Midbrain (tissue), 1 donor: ENCODE data around the gene RPS17.
"Not testable (repeated sequence)": the region's sequence is repeated elsewhere in the genome, so short reads cannot be mapped to it uniquely, and the experiment has no call there.

ENCODE experiments used
- DNase-seq: peaks from one replicate; lab custom pipeline; 2025; lab: John Stamatoyannopoulos, UW

RPS17 gene

DNA sequence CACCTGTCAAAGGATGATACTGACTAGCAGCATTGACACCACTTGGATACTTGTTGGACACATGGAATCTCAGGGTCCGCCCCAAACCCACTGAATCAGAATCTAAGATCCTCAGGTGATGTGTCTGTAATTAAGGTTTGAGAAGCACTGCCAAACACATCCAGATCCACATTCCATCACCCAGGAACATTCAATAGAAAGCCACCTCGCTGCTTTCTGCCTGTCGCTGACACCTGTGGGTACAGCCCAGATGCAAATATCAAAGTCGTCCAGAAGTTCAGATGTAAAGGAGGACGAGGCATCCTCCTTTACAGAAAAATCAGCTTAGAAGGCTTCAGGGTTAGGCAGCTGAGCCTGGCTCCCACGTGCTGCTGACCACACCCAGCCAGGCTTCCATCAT is 5.2 kb upstream of the RPS17 start:
- no peak for DNase-seq

DNA sequence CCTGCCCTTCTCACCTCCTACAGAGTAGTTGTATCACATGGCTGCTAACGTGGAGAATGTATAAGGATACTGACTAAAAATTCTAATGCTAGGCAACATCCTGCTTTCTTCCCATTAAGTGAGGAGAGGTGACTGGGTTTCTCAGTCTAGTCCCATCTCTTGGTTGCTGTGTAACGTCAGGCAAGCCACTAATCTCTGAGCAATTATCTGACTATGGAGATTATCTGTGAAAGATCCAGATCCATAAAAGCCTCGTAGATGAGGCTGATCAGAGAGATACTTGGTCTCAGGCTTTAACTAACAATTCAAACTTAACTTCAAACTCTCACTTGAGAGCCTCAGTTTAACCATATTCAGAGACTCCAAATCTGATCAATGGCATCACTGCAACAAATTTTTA is 4.7 kb upstream of the RPS17 start:
- no peak for DNase-seq

DNA sequence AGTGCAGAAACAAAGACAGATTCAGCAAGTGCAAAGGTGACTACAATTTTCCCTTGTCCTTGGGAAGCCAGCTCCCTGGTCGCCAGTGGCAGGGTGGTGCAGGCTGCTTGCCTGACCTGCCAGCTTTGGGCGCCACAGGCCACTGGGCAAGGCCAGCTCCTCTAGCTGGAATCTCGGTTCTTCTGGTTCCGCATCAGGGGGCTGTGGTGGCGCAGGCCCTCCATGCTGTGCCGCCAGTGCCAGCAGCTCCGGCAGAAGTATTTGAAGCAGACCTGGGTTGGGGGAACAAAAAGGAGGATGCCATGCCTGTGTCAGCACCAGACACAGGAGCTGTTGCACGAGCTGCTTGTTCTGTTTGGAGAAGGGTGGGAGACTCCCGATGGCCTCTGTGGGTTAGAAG is 4.2 kb upstream of the RPS17 start:
- DNase-seq = no peak

DNA sequence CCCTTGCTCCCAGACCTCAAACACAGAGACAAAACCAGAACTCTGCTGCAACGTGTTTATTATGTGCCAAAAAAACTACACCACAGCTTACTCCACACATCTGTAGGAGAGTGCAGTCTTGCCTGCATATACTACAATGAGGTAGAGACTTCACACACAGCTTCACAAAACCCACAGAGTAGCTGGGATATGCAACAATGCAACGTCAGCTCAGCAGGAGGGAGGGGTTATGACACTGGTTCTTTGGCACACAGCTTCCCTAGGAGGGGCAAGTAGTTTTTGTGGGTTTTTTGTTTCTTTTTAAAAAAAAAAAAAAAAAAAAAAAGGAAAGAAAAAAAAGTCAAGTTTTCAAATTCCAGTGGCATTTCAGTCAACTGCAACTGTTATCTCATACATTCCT is 2.9 kb upstream of the RPS17 start:
- no peak for DNase-seq

DNA sequence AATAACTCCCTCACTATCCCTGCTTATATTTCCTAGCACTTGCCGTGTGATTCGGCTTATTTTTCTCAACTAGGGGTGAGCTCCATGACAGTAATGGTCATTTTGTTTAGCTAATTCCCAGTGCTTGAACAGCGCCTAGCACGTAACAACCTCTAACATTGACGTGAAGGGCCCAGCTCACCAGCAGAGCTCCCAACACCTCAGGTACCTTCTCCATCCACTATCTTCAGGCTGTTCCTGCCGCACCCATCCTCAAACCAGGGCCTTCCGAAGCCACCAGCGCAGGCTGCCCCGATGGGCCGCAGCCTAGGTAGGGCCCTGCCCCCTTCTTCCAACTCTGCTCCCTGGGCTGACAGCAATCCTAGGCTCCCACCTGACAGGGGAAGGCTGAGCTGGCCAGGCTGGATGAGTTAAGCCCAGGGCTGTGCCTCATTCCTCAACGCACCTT is 751 bp upstream of the RPS17 start:
- DNase-seq = no peak

DNA sequence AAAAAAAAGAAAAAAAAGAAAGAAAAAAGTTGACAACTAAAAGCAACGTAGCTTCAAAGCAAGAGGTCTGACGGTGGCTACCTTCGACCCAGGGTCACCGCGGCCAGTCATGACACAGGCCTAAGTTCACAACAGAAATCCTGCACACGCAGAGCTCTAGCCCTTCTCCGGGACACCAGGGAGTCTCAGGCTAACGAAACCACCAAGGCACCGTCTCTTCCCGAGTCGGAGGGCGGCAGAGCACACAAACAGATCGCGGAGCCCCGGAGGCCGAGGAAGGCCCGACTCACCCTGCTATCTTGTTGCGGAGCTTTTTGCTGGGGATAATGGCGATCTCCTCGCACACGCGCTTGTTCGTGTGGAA is 584 bp downstream of the RPS17 start:
- no peak for DNase-seq

DNA sequence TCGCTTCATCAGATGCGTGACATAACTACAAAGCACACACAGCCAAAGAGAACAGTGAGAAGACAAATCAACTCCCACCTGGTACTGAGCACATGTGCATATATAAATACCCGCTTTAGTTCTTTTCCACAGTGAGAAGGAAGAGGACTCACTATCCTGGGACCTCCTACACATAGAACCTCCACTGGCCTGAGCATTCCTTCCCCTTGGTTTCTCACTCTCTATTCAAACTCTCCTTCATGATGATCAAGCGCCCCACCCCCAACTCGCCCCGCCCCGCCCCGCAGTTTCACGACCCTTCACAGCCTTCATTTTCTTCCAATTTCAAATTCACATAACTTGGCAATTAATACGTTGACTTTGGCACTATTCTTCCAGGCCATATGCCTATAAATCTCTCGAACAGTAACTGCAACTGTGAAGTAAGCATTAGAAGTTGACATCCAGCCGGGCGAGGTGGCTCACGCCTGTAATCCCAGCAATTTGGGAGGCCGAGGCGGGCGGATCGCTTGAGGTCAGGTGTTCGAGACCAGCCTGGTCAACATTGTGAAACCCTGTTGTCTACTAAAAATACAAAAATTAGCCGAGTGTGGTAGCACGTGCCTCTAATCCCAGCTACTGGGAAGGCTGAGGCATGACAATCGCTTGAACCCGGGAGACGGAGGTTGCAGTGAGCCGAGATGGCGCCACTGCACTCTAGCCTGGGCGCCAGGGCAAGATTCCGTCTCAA is 1.1 kb downstream of the RPS17 start:
- no peak for DNase-seq

DNA sequence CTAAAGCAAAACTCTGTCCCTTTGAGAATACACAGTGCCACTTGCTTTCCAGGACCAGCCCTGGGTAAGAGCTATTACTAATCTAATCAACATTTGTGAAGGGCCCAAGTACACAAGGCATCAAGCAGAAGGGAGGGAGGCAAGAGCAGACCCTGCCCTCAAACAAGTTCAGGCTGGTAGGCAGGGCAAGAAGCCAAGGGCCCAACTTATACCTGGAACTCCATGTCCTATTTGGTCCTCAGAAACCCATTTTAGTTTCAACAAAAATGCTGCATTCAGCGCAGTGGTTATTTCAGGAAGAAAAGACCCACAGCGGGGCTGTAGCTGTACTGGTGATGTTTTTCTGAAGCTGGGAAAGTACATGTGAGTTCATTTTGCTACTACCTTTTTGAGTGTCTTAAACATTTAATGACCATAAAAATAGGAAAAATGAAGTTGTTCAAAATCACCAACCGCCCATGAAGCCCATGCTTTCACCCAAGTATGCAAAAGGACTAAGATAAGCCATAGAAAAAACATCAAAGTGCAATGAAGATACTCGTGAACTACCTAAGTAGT is 2.8 kb downstream of the RPS17 start:
- DNase-seq = no peak

DNA sequence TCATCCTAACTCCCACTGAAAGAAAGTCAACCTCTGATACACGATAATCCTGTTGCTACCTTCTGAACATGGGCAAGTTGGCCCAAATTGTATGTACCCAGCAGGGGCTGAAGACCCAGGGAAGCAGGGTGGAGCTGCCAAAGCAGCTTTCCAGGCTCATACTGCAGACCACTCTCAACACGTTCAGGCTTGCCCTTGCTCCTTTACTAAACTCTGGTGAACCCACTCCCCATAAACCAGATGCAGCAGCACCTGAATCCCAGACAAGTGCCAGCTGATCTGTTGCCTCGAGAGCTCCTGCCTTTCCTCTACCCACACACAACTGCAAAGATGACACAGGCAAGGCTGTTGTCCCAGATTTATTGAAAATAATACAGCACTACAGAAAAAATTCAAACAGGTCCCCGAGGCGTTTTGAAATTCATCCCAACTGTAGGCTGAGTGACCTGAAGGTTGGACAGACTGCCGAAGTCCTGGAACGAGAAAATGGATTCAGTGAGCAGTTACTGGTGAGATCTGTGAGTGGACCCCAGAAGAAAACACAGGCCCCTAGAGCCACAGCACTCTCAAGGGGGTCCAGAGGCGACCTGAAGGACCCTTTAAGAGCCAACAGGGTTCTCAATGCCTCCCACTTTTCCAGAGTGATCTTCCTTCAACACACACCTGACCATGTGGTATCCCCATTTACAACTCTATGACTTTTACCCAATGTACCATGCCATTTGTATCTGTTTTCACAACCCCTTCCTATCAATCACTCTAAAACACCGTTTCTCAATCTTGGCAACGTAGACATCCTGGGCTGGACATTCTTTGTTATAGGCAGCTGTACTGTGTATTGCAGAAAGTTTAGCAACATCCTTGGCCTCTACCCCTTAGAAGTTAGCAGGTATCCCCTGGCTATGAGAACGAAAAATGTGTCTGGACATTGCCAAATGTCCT is 3.6 kb downstream of the RPS17 start:
- no peak for DNase-seq

DNA sequence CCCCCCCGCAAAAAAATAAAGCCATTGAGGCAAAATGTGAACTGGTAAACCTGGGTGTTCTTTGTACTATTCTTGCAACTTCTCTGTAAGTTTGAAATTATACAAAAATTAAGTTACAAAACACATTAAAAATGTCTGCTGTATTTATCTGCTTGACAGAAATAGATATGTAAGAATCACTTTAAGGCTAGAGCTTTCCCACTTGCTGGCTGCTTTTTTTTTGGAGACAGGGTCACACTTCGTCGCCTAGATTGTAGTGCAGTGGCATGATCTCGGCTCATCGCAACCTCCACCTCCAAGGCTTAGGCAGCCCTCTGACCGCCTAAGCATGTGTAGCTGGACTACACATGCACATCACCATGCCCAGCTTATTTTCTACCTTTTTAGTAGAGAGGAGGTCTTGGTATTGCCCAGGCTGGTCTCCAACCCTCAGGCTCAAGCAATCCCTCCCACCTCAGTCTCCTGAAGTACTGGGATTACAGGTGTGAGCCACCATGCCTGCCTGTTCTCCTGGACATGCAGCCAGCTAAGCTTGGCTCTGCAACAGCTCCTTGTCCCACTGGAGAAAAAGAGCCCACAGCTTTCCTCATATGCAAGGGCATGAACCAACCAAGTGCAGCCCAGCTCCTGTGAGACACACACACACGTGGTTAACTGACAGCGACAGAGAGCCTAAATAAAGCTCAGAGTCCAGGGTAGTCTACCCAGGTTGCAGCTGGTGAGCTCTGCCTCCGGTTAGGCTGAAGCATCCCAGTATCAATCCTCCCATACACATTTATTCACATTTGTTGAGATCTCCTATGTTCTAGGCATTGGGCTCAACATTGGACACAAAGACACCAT is 4.5 kb downstream of the RPS17 start:
- DNase-seq = no peak

DNA sequence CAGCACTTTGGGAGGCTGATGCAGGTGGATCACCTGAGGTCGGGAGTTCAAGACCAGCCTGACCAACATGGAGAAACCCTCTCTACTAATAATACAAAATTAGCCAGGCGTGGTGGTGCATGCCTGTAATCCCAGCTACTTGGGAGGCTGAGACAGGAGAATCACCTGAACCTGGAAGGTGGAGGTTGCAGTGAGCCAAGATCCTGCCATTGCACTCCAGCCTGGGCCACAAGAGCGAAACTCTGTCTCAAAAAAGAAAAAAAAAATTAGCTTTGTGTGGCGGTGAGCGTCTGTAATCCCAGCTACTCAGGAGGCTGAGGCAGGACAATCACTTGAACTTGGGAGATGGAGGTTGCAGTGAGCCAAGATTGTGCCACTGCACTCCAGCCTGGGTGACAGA is 5.1 kb downstream of the RPS17 start:
- not testable (repeated sequence) for DNase-seq

DNA sequence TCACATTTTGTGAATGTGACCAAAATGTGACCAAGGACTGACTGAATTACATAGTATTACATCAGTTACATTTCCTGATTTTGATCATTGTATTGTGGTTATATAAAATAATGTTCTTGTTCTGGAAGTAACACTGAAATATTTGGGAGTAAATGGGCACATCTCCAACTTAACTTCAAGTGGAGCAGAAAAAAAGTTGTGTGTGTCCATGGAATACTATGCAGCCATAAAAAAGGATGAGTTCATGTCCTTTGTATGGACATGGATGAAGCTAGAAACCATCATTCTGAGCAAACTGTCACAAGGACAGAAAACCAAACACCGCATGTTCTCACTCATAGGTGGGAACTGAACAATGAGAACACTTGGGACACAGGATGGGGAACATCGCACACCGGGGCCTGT is 5.8 kb downstream of the RPS17 start:
- DNase-seq = not testable (repeated sequence)

DNA sequence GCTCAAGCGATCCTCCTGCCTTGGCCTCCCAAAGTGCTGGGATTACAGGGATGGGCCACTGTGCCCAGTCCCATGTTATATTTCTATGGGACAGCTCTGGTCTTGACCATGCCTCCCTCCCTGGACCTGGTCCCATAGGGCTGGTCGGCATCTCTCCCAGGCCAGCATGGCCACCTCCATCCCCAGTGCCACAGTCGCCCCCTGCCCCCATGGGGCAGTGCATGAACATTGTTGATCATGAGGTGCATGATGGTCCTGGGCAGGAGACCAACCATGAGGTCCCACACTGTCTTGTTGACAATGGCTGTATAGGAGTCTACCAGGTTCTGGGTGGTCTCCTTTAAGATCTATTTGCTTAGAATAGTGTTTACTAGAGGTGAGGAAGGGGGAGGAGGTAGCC is 6.5 kb downstream of the RPS17 start:
- DNase-seq = no peak

DNA sequence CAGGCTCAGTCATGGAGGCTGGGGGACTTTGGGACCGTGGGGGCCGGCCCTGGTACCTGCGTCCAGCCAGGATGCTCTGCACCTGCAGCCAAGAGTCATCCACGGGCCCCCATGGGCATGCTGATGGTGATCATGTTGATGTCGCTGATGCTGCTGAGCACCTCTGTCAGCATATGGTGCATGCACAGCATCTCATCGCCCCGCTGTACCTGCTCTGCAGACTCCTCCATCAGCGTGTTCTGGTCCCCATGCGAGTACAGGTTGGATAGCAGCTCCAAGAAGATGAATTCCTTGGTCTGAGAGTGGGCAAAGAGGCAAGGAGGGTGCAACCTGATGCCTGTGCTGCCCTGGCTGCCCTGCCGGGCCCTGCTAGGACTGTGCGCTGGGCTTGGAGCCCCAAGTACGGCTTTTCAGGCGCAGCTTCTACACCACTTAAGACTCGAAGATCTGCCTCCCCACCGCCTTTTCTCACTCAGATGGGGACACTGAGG is 7.2 kb downstream of the RPS17 start:
- DNase-seq = no peak

DNA sequence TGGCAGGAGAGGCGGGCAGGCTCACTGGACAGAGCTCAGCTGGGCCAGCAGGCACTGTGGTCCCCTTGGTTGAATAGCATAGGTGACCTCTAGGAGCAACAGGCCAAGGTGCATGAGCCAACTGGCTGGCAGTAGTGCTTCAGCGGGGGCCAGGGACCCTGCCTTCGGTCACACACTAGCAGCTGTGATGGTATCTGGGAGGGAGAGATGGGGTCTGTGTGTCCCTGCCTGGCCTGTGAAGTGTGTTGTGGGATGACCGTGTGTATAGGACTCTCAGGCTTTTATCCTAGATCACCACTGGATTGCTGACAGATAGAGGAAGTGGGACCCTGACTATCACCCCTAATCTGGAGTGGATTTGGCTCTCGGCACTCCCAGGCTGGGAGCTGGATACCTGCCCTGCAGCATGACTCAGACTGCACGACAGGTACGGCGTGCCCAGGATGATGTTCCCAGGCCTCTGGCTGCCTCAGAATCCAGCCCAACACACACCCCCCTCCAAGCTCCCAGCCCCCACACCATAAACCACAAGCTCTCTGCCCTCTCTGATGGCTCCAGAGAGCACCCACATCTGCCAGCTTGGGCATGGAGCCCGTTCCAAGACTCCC is 7.8 kb downstream of the RPS17 start:
- no peak for DNase-seq

DNA sequence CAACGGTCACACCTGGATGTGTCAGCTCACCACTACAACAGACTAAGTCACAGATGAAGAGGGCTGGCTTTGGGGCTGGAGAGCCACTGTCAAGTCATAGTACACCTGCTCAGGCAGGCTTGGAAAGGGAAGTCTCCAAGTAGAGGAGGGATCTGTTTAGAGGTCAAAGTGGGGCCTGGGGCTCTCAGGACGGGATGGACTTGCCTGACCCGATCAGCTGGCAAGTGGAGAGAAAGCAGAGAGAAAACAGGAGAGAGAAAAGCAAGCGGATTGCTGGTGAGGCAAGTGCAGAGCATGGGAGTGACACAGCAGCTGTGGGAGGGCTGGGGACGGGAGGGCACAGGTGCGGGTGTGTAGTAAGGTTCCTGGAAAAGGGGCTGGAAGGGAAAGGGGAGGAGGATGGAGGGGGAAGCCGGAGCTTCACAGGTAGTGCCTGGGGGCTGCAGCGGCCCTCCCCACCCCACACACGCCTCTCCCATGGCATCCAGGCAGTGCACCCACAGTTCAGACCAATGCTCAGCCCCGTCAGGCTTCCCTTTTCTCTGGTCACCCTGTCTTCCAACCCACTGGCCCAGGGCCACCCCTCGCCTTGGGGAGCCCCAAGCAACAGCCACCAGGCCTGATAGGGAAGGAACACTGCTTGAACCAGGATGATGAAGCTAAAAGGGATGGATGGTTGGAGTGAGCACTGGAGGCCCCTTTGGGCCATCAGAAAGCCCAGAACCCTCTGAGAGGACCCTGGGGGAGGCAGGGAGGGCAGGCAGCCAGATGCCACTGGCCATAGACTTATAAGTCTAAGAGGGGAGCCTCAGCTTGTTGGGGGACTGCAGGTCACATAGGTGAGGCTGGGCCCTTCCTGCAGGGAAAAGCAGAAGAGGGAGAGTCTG is 8.5 kb downstream of the RPS17 start:
- DNase-seq = no peak

DNA sequence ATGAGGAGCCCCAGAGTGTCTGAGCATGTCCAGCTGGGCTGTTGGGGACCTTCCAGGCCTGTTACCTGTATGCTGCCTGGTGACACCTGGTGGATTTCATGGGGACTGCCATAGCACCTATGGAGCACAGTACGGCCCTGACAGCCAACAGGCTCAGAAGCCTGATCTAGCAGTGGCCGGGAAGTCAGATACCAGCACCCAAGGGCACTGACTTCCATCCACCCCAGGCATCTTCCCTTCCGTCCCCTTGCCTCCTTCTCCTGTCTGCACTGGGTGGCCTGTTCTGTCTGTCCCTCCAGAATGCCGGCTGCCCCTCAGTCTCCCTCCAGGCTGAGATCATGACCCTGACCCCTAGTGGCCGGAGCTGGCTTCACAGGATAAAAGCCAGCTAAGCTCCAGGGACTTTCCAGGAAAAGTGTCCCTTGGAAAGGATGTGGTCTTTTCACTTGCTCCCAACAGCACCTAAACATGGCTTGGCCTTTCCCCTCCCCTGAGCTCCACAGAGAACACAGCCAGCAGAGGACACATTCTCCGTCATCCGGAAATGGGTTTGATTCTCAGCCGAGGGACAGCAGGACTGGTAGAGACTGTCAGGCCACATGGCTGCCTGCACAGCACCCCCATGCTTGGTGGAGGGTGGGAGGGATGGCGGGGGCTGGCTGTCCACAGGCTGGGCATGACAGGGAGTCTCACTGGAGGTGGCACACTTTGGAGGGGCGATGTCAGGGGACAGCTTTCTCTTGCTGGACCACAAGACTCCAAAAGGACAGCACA is 9.5 kb downstream of the RPS17 start:
- DNase-seq = no peak

DNA sequence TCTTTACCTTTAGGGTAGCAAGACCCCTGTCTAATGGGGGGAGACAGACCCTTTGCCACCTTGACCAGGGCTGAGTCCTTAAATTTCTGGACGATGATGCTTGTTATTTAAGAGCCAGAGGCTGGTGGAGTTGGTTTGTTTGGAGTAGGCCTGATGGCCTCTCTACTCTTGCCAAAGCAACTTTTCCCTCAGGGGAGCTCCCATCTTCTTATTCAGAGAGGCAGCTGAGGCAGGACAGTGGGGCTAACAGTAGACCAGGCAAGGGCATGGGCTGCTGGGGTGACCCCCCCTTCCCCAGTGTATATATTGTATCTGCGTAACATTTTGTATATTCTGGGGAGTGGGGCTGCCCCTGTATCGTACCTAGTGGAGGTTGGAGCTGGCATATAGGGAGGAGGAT is 10.3 kb downstream of the RPS17 start:
- DNase-seq = no peak

DNA sequence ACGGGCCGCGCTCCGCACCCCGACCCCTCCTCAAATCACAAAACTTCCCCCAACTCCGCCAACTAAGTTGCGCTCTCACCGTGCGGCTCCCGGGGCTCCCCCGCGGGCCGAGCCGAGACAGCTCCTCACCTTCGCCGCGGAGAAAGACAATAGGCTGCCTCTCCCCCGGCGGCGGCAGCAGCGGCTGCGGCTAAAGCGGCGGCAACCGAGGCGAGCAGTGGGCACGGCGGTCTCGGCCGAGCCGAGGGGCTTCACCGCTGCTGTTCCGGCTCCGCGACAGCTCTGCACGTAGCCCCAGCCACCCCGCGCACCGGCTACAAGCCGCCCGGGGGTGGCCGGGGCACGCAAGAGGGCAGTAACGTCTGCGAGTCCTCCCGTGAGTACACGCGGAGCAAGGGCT is 26.7 kb downstream of the RPS17 start:
- not testable (repeated sequence) for DNase-seq

DNA sequence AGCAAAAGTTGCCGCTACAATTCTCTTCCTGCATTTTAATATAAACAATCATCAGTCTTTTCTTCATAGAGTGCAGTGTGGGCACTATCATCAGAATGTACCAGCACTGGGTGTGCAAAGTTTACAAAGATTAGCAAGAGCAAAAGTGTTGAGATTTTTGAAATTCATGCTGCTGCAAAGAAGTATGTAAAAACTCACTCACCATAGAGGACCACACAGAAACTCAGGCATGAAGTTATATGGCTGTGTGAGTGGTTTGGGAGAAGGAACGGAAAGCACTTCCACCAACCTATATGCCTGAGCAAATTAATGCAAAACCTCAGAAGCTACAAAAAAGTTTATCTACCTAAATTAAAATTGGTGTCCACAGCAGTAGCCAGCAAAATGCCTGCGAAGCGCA is 32.6 kb downstream of the RPS17 start:
- not testable (repeated sequence) for DNase-seq
